Measurements from ENCODE around the gene SACS. TPM values are rescaled to one million over a fixed set of nuclear protein-coding genes. Genes with fewer than 3 reads are reported as not detected.

The SACS gene
- total and polyA plus RNA-seq, 4 donors: 0.50 to 7.2 (median 2.9) TPM

GRCh38 chr13:23350009-23350408, 83.5 kb downstream of the SACS start:
- TF ChIP-seq, protein P1, sequence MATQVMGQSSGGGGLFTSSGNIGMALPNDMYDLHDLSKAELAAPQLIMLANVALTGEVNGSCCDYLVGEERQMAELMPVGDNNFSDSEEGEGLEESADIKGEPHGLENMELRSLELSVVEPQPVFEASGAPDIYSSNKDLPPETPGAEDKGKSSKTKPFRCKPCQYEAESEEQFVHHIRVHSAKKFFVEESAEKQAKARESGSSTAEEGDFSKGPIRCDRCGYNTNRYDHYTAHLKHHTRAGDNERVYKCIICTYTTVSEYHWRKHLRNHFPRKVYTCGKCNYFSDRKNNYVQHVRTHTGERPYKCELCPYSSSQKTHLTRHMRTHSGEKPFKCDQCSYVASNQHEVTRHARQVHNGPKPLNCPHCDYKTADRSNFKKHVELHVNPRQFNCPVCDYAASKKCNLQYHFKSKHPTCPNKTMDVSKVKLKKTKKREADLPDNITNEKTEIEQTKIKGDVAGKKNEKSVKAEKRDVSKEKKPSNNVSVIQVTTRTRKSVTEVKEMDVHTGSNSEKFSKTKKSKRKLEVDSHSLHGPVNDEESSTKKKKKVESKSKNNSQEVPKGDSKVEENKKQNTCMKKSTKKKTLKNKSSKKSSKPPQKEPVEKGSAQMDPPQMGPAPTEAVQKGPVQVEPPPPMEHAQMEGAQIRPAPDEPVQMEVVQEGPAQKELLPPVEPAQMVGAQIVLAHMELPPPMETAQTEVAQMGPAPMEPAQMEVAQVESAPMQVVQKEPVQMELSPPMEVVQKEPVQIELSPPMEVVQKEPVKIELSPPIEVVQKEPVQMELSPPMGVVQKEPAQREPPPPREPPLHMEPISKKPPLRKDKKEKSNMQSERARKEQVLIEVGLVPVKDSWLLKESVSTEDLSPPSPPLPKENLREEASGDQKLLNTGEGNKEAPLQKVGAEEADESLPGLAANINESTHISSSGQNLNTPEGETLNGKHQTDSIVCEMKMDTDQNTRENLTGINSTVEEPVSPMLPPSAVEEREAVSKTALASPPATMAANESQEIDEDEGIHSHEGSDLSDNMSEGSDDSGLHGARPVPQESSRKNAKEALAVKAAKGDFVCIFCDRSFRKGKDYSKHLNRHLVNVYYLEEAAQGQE (IDR thresholded peaks at IDR 0.05): no peak
- TF ChIP-seq FOXA1 (IDR thresholded peaks at IDR 0.05): no peak
- no peak for TF ChIP-seq MAX (IDR thresholded peaks at IDR 0.05)
- Histone ChIP-seq H3K27ac (ENCODE audit: low read depth in 1 of 2, low read length in 2 of 2) (no peak overlapping the region), H3K9me3 (ENCODE audit: control insufficient read depth in 4 of 4, low read length in 3 of 4) (no peaks in the 10 kb centered on the region), H3K9ac (ENCODE audit: low read depth in 1 of 2, low read length in 2 of 2) (no peak overlapping the region), H3K27me3 (ENCODE audit: control insufficient read depth in 4 of 4, insufficient read depth in 4 of 4, low read length in 3 of 4) (no peaks in the 10 kb centered on the region), H3K4me3 (ENCODE audit: low read depth in 1 of 3, low read length in 3 of 3) (no peak overlapping the region), H3K36me3 (ENCODE audit: control insufficient read depth in 4 of 4, insufficient read depth in 3 of 4, low read depth in 1 of 4, low read length in 3 of 4) (peaks cover 0 to 8% (median under 1%) of the 10 kb centered on the region in 4 donors), H3K4me1 (ENCODE audit: control insufficient read depth in 4 of 4, insufficient read depth in 4 of 4, low read length in 3 of 4) (no peaks in the 10 kb centered on the region)
- 65% methylated on average over 3 of the region's 3 CpGs for WGBS
- DNase-seq (ENCODE audit: low spot score): no peak

DNA sequence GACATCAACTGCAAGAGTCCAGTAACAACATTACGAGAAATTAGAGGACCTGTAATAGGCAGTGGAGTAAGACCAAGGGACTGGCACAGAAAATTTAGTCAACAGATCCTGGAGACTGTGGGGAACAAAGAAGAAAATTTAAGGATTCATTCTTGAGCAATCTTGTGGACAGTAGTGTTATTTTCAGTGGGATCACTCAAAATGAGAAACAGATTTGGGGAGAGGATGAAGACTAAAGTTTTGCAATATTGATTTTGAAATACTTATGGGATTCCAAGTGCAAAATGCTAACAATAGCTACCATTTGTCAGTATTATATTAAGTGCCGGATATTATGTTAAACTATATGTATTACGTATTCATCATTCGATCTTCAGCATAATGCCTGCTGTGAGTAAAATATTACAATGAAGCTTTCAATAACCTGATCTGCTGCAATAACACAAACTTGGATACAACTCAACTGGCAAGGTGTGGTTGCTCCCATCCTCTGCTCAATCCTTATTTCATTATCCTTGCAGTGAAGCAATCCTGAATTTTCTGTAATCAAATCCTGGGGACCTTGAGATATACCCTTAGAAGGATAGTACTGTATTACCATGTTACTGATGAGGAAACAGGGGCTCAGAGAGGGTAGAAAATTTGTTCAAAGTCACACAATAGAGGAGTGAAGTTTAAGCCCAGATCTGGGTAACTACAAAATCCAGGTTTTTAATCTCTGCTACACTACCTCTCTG, 84.2 kb downstream of the SACS start:
- Histone ChIP-seq H3K4me3 (ENCODE audit: low read depth in 1 of 3, low read length in 3 of 3) (no peak overlapping the region), H3K36me3 (ENCODE audit: control insufficient read depth in 4 of 4, insufficient read depth in 3 of 4, low read depth in 1 of 4, low read length in 3 of 4) (peaks cover 0 to 6% (median 0%) of the 10 kb centered on the region in 4 donors), H3K9ac (ENCODE audit: low read depth in 1 of 2, low read length in 2 of 2) (no peak overlapping the region), H3K27ac (ENCODE audit: low read depth in 1 of 2, low read length in 2 of 2) (no peak overlapping the region), H3K4me1 (ENCODE audit: control insufficient read depth in 4 of 4, insufficient read depth in 4 of 4, low read length in 3 of 4) (no peaks in the 10 kb centered on the region), H3K27me3 (ENCODE audit: control insufficient read depth in 4 of 4, insufficient read depth in 4 of 4, low read length in 3 of 4) (no peaks in the 10 kb centered on the region), H3K9me3 (ENCODE audit: control insufficient read depth in 4 of 4, low read length in 3 of 4) (no peaks in the 10 kb centered on the region)
- no peak for DNase-seq (ENCODE audit: low spot score)
- no peak for TF ChIP-seq NR2F2 (IDR thresholded peaks at IDR 0.05)
- TF ChIP-seq FOXA2 (IDR thresholded peaks at IDR 0.05): no peak
- no peak for TF ChIP-seq SP1 (IDR thresholded peaks at IDR 0.05)
- TF ChIP-seq, protein P2, sequence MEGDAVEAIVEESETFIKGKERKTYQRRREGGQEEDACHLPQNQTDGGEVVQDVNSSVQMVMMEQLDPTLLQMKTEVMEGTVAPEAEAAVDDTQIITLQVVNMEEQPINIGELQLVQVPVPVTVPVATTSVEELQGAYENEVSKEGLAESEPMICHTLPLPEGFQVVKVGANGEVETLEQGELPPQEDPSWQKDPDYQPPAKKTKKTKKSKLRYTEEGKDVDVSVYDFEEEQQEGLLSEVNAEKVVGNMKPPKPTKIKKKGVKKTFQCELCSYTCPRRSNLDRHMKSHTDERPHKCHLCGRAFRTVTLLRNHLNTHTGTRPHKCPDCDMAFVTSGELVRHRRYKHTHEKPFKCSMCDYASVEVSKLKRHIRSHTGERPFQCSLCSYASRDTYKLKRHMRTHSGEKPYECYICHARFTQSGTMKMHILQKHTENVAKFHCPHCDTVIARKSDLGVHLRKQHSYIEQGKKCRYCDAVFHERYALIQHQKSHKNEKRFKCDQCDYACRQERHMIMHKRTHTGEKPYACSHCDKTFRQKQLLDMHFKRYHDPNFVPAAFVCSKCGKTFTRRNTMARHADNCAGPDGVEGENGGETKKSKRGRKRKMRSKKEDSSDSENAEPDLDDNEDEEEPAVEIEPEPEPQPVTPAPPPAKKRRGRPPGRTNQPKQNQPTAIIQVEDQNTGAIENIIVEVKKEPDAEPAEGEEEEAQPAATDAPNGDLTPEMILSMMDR (IDR thresholded peaks at IDR 0.05; ENCODE audit: low read depth, low read length, missing input control): no peak
- TF ChIP-seq, protein P3, sequence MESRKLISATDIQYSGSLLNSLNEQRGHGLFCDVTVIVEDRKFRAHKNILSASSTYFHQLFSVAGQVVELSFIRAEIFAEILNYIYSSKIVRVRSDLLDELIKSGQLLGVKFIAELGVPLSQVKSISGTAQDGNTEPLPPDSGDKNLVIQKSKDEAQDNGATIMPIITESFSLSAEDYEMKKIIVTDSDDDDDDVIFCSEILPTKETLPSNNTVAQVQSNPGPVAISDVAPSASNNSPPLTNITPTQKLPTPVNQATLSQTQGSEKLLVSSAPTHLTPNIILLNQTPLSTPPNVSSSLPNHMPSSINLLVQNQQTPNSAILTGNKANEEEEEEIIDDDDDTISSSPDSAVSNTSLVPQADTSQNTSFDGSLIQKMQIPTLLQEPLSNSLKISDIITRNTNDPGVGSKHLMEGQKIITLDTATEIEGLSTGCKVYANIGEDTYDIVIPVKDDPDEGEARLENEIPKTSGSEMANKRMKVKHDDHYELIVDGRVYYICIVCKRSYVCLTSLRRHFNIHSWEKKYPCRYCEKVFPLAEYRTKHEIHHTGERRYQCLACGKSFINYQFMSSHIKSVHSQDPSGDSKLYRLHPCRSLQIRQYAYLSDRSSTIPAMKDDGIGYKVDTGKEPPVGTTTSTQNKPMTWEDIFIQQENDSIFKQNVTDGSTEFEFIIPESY (IDR thresholded peaks at IDR 0.05): no peak
- TF ChIP-seq YY1 (IDR thresholded peaks at IDR 0.05): no peak
- WGBS: 96% methylated on average over 4 of the region's 4 CpGs

Measured in liver (tissue), 9 donors.